ENCODE results near the gene AIF1L.
"Not testable (repeated sequence)": the region's sequence is repeated elsewhere in the genome, so short reads cannot be mapped to it uniquely, and the experiment has no call there.

The AIF1L gene

GRCh38 chr9:131099102-131099606, 2.8 kb downstream of the AIF1L start:
- no peak for DNase-seq (ENCODE audit: low read depth)

- not testable (repeated sequence) for DNase-seq (ENCODE audit: low read depth)
Observed at GRCh38 chr9:131099845-131100244, 3.5 kb downstream of the AIF1L start.

GRCh38 chr9:131100445-131100844, 4.1 kb downstream of the AIF1L start:
- DNase-seq (ENCODE audit: low read depth) = no peak

GRCh38 chr9:131101207-131101964, 5.1 kb downstream of the AIF1L start:
- DNase-seq (ENCODE audit: low read depth) = no peak

- no peak for DNase-seq (ENCODE audit: low read depth)
Observed at GRCh38 chr9:131103024-131103423, 6.7 kb downstream of the AIF1L start.

GRCh38 chr9:131103535-131103934, 7.2 kb downstream of the AIF1L start:
- DNase-seq (ENCODE audit: low read depth) = no peak

GRCh38 chr9:131104016-131104740, 7.8 kb downstream of the AIF1L start:
- no peak for DNase-seq (ENCODE audit: low read depth)

GRCh38 chr9:131105952-131106351, 9.6 kb downstream of the AIF1L start:
- DNase-seq (ENCODE audit: low read depth) = no peak

- no peak for DNase-seq (ENCODE audit: low read depth)
Observed at GRCh38 chr9:131107760-131108159, 11.4 kb downstream of the AIF1L start.

GRCh38 chr9:131111186-131111853, 15.0 kb downstream of the AIF1L start:
- no peak for DNase-seq (ENCODE audit: low read depth)

GRCh38 chr9:131111854-131112311, 15.6 kb downstream of the AIF1L start:
- DNase-seq (ENCODE audit: low read depth) = no peak

GRCh38 chr9:131112374-131113154, 16.2 kb downstream of the AIF1L start:
- no peak for DNase-seq (ENCODE audit: low read depth)

- no peak for DNase-seq (ENCODE audit: low read depth)
Observed at GRCh38 chr9:131113655-131114054, 17.3 kb downstream of the AIF1L start.

GRCh38 chr9:131114084-131114535, 17.8 kb downstream of the AIF1L start:
- DNase-seq (ENCODE audit: low read depth) = no peak

- DNase-seq (ENCODE audit: low read depth) = not testable (repeated sequence)
Observed at GRCh38 chr9:131115360-131115742, 19.0 kb downstream of the AIF1L start.

GRCh38 chr9:131116281-131117120, 20.2 kb downstream of the AIF1L start:
- no peak for DNase-seq (ENCODE audit: low read depth)

- no peak for DNase-seq (ENCODE audit: low read depth)
Observed at GRCh38 chr9:131117121-131117761, 20.9 kb downstream of the AIF1L start.

GRCh38 chr9:131117762-131118145, 21.4 kb downstream of the AIF1L start:
- DNase-seq (ENCODE audit: low read depth) = no peak

- DNase-seq (ENCODE audit: low read depth) = no peak
Observed at GRCh38 chr9:131119600-131119999, 23.3 kb downstream of the AIF1L start.

GRCh38 chr9:131120620-131121228, 24.4 kb downstream of the AIF1L start:
- no peak for DNase-seq (ENCODE audit: low read depth)
